T-helper 9 cell (primary cell): ENCODE results near the gene SLC10A1.

ENCODE experiments used
- DNase-seq: peaks from one replicate; pipeline ENCODE4 v3.0.0-alpha.2; 2020

Gene SLC10A1

GRCh38 chr14:69808919-69809808, 12.1 kb upstream of the SLC10A1 start:
- DNase-seq: no peak

GRCh38 chr14:69807192-69807591, 10.2 kb upstream of the SLC10A1 start:
- DNase-seq: no peak

GRCh38 chr14:69804902-69805301, 7.9 kb upstream of the SLC10A1 start:
- DNase-seq: no peak

- no peak for DNase-seq
These were observed 6.7 kb upstream of the SLC10A1 start for GRCh38 chr14:69803753-69804152.

- DNase-seq: no peak
These were observed 1.3 kb upstream of the SLC10A1 start for GRCh38 chr14:69798339-69798735.

GRCh38 chr14:69797573-69798338, 715 bp upstream of the SLC10A1 start:
- no peak for DNase-seq

GRCh38 chr14:69795691-69796090, 1.4 kb downstream of the SLC10A1 start:
- DNase-seq: no peak

- DNase-seq: no peak
These were observed 2.2 kb downstream of the SLC10A1 start for GRCh38 chr14:69794791-69795190.

- DNase-seq: no peak
These were observed 4.1 kb downstream of the SLC10A1 start for GRCh38 chr14:69792887-69793421.

GRCh38 chr14:69789118-69789640, 7.9 kb downstream of the SLC10A1 start:
- no peak for DNase-seq

GRCh38 chr14:69786603-69787002, 10.4 kb downstream of the SLC10A1 start:
- DNase-seq: no peak

GRCh38 chr14:69784942-69785341, 12.1 kb downstream of the SLC10A1 start:
- DNase-seq: no peak

GRCh38 chr14:69780952-69781351, 16.1 kb downstream of the SLC10A1 start:
- no peak for DNase-seq

GRCh38 chr14:69780092-69780491, 16.9 kb downstream of the SLC10A1 start:
- no peak for DNase-seq

GRCh38 chr14:69779088-69779487, 18.0 kb downstream of the SLC10A1 start:
- no peak for DNase-seq

GRCh38 chr14:69776875-69777453, 20.1 kb downstream of the SLC10A1 start:
- no peak for DNase-seq

GRCh38 chr14:69775012-69775411, 22.0 kb downstream of the SLC10A1 start:
- no peak for DNase-seq

- no peak for DNase-seq
These were observed 23.3 kb downstream of the SLC10A1 start for GRCh38 chr14:69773571-69774276.

- DNase-seq: no peak
These were observed 24.7 kb downstream of the SLC10A1 start for GRCh38 chr14:69772082-69773017.

- DNase-seq: no peak
These were observed 25.9 kb downstream of the SLC10A1 start for GRCh38 chr14:69771136-69771535.

- no peak for DNase-seq
These were observed 26.5 kb downstream of the SLC10A1 start for GRCh38 chr14:69770559-69770958.
